Activated CD4-positive, CD25-positive, alpha-beta regulatory T cell treated with anti-CD3 and anti-CD28 coated beads, Interleukin-2, amount 50 U/mL, for 16 hours (primary cell): ENCODE measurements around the gene MRPS24.
"Not testable (repeated sequence)": the region's sequence is repeated elsewhere in the genome, so short reads cannot be mapped to it uniquely, and the experiment has no call there.

Source experiments
- DNase-seq: peaks from one replicate; pipeline ENCODE4 v3.0.0-alpha.2; 2020; ENCODE audit warnings: low read depth, low spot score

MRPS24 gene

DNA sequence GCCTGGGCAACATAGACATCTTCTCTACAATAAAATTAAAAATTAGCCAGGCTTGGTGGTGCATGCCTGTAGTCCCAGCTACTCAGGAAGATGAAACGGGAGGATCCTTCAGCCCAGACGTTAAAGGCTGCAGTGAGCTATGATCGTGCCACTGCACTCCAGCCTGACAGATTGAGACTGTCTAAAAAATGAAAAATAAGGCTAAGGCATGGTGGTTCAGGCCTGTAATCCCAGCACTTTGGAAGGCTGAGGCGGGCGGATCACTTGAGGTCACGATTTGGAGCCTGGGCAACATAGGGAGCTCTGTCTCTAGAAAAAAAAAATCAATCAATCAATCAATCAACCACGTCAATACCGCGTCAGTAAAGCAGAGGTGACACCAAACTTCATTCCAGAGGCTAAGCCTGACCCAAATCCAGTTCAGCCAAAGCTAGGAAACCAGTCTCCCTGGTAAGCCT lies 31.1 kb downstream of the MRPS24 start:
- DNase-seq = no peak

DNA sequence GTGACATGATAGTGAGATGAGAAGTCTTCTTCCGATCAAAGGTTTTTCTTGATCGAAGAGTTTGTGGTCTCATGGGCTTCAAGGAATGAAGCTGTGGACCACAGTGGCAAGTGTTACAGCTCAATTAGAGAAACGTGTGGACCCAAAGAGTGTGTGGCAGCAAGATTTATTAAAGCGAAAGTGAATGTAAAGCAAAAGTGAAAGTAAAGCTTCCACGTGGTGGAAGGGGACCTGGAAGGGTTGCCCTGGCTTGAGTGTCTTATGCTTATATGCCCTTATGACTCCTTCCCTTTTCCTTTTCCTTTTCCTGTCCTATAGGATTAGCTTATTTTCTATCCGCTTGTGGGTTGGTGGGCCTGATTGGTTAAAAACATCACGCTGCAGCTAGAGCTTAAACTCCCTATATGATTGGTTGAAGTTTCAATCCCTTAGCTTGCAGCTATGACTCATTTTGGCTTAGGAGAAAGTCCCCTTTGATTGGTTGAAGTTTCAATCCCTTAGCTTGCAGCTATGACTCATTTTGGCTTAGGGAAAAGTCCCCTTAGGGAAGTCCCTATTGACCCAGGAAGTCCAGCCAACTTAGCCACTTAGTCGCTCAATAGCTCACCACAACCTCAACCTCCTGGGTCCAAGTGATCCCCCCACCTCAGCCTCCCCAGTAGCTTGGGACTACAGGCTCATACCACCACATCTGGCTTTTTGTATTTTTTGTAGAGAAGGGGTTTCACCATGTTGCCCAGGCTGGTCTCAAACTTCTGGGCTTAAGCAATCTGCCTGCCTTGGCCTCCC lies 34.7 kb downstream of the MRPS24 start:
- DNase-seq = peak; percentile 3

DNA sequence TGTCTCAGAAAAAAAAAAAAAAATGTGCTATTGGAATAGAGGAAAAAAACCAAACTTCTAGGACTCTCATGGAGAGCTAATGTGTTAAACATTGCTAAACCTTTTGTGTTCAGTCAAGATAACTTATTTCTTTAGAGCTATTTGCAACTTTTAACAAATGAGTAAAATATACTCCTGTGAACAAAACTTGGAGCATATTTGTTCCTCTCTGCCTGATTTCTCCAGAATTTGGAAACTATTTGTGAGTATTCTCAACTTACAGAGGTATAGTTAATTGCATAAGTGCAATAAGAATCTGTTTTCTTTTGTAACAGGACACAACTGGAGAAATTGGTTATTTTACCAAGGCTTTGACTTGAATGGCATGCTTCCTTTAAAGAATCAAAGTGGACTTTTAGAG lies 38.4 kb downstream of the MRPS24 start:
- not testable (repeated sequence) for DNase-seq

DNA sequence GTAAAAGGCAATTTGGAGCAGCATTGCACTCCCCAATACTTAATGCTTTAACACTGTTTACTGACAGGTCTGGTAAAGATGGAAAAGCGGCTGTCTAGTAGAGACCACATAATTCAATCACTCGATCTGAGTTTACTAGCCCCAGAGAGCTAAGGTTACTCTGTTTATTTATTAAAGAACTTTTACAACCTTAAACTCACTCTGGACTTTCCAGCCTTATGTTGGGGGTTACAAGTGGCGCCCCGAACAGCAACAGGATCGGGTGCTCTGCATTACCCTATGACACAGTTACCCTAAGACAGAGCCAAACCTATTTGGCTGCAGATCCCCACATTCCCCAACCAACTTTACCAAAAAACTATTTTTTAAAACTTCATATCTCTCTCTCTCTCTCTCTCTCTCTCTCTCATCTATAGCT lies 43.9 kb downstream of the MRPS24 start:
- DNase-seq = no peak

DNA sequence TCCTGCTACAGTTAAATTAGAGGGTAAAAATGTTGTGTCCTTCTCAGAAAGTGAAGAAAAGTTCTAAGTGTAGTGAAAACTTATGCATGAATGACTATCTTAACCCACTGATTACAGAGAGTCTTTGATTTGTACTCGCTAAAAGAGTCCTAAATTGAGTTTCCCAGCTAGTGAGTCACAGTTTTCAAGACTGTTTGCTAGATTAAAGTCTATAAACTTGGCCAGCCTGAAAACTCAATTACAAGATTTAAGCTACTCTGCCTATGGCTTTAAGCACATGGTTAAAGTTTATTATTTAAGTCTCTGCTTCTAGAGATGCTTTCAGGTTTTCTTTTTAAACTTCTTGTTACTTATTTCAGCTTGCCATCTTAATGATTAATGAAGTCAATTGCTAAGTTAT lies 44.4 kb downstream of the MRPS24 start:
- no peak for DNase-seq

DNA sequence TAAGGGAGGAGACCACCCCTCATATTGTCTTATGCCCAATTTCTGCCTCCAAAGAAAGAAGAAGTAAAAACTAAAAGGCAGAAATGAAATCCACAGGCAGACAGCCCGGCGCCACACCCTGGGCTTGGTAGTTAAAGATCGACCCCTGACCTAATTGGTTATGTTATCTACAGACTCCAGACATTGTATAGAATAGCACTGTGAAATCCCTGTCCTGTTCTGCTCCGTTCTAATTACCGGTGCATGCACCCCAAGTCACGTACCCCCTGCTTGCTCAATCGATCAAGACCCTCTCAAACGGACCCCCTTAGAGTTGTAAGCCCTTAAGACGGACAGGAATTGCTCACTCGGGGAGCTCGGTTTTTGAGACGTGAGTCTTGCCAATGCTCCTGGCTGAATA lies 44.8 kb downstream of the MRPS24 start:
- DNase-seq = not testable (repeated sequence)

DNA sequence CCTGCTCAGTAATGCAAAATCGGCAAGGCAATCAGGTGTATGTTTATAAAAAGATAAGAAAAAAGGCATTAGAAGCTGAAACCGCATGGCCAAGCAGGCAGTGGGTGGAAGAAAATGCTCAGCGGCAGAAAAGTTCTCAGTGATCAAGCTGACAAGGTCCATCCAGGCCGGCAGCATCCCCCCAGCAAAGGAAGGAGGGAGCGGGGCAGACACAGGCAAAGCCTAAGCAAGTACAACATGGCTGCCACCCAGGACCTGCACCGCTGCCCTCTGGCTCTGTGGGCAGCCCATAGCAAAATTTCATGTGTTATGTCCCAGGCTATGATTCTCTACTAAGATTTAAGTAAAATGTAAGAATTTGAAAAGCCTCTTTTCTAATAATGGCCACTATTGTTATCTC lies 45.4 kb downstream of the MRPS24 start:
- DNase-seq = no peak

DNA sequence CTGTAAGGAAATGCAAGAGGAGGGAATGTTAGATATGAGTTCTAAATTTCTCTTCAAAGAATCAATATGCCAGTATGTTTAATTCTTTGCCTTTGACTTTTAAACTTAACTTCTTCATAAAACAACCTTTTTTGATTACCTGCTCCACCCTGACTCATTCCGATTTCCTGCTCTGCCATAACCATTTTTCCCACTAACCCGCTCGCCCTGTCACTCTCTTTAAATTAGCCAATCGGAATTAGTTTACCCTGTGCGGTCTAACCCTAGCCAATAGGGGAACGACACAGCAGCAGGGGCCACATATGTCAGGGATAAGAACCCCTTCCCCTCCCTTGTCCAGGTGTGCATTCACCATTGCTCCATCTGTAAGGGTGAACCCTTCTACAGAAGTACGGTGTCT lies 45.9 kb downstream of the MRPS24 start:
- DNase-seq = not testable (repeated sequence)
